HG03025 (cell line): Measurements from ENCODE around the gene NFYB.
A peak's percentile ranks its signal among the peaks of the same experiment; 100 is the strongest.
"Not testable (repeated sequence)": the region's sequence is repeated elsewhere in the genome, so short reads cannot be mapped to it uniquely, and the experiment has no call there.

Experiments used
- ATAC-seq: cut with Tn5 transposase; IDR thresholded peaks from one replicate; pipeline ENCODE4 v1.9.1; 2021; ENCODE audit warnings: mild to moderate bottlenecking, moderate library complexity; ENCODE audit not compliant: unreplicated experiment, low FRiP score

Gene NFYB

DNA sequence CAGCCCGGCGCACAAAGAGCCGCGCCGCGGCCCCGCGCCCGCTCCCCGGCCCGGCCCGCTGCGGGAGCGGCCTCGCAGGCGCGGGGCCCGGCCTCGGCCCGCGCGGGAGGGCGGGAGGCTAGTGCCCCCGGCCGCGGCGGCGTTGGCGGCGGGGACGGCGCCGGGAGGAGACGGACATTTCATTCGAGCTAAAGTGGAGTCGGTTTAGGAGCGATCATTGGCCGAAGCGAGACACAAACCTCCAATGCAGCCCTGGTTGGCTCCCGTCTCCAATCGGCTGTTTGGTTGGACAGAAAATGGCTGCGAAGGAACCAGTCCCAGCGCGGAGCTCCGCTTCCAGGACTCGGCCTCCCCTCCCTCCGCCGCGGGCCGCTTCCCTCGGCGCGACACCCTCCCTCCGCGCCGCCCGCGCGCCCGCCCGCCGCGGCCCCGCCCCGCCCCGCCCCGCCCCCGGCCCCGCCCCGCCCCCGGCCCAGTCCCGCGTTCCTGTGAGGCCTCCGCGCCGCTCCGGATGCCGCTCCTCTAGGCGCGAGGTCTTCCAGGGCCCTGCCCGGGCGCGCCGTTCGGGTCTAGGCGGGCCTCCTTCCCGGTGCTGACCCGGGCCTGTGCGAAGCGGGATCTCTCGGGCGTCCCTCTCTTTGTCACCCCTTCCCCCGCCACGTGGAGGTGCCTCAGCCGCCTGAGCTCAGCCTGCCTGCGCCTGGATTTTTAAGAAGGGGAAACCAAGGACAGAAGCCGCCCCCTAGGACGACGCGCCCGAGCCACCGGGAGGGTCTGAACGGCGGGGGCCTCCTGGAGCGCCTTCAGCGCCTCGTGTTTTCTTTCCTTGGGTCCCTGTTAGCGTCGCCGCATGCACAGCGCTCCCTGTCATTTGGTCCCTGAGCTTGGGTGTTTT, at the start of gene NFYB:
TSS of gene NFYB (minus strand) at position 309 of the 895 bp plus-strand sequence. CDS start 2,757 bp downstream, outside the sequence.
- ATAC-seq = peak; percentile 89

DNA sequence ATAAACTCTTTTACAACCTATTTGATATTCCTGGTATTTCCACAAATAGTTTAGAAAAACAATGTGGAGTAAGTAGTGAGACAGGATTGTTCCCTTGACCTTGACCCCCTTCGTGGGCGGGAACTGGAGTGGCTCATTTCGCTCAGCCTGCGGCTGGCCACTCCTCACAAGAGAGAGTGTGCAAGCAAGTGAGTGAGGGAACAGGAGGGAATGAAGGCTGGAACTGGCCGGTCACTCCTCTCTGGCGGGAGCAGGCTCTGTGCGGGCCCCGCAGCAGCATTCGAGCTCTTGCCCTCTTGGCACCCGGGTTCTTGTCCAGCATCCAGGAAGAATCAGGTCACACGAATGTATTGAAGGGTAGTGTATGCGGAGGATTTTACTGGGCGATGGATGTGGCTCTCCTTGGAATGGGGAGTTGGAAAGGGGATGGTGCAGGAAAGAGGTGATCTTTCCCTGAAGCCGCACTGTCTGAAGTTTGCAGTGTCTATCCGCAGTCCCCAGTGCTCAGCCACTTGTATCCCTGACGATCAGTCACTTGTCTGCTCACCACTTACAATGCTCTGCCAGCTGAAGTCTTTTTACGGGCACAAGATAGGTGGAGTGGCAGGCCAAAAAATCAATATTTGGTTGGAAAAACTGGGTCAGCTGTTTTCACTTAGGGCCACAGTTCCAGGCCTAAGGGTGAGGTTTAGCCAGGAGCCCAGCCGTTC, 49.6 kb upstream of the NFYB start:
- no peak for ATAC-seq

DNA sequence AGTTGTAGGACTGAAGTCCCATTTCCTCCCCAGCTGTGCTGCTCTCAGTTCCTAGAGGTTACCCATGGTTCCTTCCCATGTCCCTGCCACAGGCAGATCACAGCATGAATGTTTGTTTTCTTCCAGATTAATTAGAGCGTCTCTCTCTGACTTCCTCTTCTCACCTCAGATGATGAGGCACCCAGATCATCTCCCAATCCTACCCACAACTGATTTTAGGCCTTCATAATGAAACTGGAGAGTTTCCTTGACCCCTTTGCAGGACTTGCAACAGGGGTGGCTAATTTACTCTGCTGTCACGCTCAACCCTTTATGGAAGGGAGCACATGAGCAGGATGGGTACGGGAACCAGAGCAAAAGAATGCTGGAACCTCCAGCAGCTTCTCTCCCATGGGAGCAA, 45.4 kb upstream of the NFYB start:
- ATAC-seq = no peak

DNA sequence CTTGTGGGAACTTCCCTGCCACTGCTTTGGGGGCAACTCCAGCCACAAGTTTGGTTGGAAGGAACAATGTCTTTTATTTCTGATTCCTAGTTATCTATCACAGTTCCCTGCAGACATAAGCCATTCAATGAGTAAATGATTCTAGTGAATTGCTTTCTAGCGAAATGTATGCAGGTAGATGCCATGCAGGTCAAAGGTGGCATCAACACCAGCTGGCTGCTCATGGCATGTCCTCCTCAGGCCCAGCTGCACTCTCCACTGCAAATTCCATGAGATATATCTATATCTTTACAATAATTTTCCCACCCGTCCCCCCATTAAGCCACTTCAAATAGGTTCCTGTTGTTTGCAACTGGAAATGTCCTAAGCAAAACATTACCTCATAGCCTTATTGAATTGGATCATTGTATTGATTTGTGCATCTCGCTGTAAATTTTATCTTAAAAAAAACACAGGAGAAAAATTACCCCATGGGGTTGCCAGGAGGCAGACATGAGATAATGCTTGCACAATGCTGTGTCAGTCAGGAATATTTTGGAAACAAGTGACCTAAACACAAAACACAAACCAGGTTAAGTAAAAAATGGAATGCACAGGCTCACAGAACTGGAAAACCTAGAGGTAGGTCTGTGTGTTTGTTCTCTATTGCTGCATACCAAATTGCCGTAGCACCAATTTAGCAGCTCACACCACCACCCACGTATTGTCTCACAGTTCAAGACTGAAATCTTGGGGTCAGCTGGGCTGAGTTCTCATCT, 44.8 kb upstream of the NFYB start:
- ATAC-seq = no peak

DNA sequence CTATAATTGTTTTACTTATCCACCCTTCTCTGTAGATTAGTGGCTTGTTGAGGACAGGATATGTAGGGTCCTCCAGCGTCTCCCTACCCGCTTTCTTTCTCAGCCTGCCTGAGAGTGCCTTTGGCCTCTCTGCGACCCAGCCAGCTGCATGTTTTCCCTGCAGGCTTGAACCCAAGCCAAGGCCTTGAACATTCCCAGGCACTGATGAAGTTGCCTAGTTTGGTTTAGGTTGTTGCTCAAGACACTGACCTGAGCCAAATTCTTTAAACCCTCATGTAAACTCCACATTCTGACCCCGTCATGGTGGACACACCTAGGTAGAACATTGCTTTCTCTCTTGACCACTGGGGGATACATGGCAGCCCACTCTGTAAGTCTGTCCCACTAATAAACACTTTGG, 44.1 kb upstream of the NFYB start:
- ATAC-seq = no peak

DNA sequence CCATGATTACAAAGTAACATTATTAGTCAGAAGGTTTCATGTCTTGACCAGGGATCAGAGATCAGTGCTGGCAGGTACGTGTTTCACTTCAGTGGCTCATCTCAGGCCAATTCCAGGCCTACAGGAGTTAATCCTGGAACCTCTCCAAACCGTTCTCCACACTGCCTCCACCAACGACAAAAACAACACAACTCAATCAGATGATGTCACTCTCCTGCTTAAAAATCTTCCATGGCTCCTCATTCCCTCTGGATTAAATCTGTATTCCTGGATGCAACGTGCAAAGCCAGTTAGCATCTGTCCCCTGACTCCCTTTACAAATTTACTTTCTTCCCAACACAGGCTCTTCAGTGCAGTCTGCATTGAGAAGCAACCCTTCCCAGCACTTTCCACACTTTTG, 43.3 kb upstream of the NFYB start:
- ATAC-seq = no peak

DNA sequence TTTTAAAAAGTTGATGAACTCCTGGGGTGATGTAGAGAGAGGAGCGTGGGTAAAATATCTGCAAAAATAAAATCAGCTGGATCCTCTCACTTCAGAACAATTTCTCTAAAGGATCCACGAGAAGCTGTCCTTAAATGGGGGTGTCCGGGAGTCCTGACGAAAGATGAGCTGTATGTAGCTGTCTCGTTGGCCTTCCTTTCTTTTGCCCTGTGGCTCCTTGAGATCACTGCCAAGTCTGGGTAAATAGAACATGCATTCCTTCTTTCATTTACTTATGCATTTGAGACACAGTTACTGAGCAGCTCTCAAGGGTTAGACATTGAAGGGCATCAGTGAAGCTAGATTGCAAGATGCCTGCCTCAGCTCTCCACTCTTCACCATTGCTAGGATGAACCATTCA, 42.4 kb upstream of the NFYB start:
- ATAC-seq = no peak

DNA sequence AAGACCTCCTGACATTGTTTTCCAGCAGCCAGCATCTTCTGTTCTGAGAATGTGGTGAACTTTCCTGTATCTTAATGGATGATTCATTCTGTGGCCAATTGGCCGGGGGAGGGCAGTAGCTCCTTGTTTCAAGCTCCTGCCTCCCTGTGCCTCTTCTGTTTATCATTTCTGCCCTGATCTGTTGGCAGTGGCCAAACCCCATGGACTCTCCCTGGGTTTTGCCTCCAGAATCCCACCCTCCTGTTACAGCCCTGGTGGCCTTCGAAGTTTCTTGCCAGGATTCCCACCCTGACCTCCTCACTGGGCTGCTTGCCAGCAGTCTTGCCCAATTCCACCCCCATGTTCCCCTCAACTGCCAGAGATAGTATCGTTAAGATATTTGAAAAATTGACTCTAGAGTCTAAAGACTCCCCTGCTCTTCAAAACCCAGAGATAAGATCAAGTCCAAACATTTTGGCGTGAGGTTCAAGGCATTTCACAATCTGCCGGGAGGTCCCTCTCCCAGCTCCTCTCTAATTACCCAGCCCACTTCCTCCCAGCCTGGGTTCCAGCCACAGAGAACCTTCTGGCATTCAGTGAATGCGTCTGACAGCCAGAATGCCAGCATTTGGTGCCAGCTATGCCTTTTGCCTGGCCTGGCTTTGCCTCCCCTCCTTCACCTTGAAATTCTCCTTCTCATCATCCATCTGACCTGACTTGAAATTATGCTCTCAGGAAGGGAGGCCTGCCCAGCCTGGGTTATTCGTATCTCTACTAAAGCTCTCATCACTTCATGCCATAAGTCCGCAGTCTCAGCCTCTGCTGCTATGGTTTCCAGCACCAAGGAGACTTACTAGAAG, 39.9 kb upstream of the NFYB start:
- ATAC-seq = no peak

DNA sequence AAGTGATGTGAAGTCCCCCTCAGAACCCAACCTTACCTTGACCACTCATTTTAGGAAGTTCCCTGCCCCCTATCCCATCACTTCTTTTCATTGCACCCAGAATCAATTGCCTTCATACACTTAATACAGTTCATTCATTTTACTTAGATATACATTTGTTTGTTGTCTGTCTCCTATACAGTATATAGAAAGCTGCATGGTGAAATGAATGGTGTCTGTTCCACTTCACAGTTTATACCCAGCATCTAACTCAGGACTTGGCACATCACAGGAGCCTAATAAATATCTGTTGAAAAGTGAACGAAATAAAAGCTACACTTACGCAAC, 39.3 kb upstream of the NFYB start:
- no peak for ATAC-seq

DNA sequence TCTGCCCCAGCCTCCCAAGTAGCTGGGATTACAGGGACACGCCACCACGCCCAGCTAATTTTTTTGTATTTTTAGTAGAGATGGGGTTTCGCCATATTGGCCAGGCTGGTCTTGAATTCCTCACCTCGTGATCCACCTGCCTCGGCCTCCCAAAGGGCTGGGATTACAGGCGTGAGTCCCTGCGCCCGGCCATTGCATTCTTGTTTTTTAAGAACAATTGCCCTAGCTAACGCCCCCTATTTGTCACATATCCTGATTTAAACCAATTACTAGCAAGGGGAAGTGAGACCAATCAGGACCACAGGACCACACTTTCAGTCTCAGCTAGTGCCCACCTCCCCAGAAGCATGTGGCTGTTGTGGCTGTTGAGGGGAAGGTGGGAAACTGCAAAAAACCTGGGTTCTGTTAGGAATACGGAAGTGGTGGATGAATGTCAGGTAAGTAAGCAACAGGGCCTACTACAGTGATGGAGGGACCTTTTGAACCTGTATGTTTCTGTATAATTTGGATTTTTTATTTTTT, 37.8 kb upstream of the NFYB start:
- ATAC-seq = no peak

DNA sequence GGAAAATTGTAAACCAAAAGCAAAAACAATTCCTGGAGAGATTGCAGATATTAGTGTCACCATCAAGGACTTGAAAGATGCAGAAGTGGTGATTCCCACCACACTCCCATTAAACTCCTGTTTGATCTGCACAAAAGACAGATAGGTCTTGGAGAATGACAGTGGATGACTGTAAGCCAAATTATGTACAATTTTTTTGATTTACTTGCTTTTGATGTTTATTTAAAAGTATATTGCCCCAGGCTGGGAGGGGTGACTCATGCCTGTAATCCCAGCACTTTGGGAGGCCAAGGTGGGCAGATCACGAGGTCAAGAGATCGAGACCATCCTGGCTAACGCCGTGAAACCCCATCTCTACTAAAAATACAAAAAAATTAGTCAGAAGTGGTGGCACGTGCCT, 35.8 kb upstream of the NFYB start:
- ATAC-seq = not testable (repeated sequence)

DNA sequence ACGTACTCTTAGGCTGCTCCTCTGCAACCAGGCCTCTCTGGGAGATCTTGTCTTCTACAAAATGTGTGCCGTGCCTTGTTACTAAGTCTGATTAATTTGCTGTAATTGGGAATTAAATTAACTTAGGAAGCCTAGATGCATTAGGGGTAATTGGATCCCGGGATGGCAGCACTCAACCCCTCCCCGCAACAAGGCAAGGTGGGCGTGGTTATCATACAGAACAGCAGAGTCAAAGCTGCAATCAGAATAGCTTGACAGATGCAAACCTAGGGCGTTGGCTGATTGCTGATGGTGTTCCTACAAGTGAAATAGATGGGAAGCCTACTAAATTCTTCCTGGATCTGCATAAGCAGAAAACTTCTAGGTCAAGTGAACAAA, 34.5 kb upstream of the NFYB start:
- ATAC-seq = no peak

DNA sequence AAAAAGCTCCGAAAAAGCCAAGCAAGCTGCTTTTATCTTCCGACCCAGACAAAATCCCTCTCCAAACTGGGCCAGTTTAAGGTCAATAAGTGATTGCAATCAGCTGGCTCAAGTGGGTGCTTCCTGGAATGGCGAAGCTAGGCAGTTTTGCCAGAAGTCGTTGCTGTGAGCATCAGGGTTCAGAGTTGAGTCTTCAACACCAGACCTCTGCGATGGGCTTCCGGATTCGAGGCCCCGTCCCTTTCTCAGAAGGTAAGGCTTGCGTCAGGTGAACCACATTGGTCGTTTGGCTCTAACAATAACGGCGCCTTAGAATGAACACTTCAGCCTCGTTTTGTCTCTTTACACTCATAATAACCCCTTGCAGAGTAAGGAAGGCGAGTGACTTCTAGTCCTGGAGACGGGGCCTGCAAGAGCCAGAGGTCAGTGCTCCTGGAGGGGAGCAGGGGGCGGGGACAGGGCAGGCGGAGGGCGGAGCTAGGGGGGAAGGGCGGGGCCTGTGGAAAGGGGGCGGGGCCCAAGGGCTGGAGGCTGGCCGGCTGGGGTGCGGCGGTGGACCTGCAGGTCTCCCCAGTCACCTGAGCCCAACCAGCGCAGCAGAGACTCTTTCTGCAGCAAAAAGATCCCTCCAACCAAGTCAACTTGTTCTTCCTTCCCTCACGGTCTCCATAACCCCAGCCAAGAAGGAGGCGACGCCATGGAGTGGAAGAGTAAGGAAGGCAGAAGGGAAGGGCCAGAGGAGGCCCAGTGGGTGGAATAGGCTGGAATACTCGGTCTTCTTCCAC, 34.0 kb upstream of the NFYB start:
- ATAC-seq = no peak

DNA sequence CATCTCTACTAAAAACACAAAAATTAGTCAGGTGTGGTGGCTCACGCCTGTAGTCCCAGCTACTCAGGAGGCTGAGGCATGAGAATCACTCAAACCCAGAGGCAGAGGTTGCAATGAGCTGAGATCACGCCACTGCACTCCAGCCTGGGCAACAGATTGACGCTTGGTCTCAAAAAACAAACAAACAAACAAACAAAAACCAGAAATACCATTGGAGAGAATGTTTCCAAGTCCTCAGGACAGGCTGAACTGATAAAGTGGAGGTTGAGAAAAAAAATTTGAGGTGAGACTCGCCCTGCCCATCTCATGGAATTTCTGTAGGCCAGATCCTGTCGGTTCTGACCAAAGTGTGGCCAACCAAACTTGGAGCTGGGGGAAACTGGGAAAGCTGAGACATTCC, 30.6 kb upstream of the NFYB start:
- ATAC-seq = no peak

DNA sequence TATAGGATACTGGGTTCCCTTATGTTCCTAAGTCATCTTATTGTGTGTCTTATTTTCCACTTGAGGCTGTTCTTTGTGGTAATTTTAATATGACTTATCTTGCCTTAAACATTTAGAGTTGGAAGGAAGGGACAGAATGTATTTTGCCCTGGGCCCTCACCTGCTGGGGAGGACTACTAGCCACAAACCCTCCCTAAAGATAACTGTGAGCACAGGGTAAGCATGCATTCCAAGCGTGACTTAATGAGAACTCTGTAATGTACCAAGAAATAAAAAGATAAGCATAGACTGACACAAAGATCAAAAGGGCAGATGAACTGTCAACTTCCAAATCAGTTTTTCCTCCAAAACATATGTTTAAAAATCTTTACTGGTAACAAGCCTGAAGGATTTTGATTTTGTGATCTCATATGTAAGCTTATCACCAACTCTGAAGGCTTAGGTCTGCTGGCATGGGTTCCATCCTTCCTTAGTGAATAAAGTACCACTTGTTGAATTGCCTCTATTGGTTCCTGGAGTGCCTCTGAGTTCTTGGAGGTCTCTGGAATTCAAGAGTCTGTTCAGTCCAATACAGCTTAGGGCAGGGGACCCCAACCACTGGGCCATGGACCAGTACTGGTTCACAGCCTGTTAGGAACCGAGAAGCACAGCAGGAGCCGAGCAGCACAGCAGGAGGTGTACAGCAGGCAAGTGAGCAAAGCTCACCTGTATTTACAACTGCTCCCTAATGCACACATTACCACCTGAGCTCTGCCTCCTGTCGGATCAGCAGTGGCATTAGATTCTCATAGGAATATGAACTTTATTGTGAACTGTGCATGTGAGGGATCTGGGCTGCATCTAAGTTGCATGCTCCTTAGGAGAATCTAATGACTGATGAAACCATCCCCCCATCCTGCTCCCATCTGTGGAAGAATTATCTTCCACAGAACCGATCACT, 29.8 kb upstream of the NFYB start:
- no peak for ATAC-seq

DNA sequence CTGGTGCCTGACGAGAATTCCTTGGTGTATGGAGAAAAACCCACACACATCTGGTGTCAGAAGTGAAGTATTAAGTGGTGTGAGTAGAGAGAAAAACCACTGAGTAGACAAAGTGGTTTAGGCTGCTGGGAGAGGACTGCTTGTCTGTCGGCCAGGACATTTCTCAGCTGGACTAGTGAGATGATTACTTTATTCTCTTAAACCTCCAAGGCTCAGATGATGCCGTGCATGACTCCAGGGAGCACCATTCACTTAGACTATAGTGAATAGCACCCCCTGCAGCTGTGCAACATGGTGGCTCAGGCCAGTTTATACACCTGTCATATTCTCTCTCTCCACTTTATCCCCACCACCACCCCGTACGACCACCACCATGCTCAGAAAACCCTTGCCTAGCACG, 28.5 kb upstream of the NFYB start:
- ATAC-seq = no peak

DNA sequence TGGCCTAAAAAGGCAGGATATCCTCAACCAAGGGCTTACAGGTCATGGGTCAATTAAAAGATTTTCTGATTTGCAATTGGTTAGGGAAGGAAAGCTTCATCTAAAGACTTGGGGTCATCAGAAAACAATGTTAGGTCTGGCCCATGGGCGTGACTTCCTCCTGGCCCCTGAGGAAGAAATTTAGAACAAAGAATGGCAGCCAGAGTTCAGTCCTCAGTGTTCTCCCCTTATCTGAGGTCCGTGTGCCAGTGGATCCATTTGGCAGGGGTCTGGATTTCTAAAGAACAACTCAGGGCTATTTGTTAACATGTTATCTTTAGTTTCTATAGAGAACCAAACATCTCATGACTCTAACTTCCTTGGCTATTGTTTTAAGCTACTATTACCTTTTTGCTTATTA, 27.8 kb upstream of the NFYB start:
- no peak for ATAC-seq

DNA sequence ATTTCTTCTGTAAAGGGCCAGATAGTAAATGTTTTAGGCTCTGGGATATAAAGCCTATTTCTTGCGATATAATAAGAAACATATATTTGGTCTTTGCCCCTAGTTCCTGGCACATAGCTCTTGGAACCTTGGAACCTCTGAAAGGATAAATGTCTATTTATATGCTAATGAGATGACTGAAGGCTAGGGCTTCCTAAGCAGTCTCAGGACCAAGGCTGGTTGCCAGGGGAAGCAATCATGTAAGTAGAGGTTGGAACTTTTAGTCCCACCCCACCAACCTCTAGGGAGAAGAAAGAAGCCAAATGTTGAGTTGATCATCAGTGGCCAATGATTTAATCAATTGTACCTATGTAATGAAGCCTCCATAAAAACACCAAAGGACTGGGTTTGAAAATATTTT, 26.6 kb upstream of the NFYB start:
- no peak for ATAC-seq
